G401 (cell line): ENCODE data around the gene SLC11A2. TPM values are rescaled to one million over a fixed set of nuclear protein-coding genes. Genes with fewer than 3 reads are reported as not detected.

Experiments
- DNase-seq: peaks from one replicate; pipeline ENCODE4 v3.0.0-alpha.2; 2015; ENCODE audit warnings: low spot score
- in situ Hi-C: cut with HindIII; loops from 2 replicates; pipeline ENCODE4 v1.10.0; 2016; ENCODE audit warnings: low sequenced_read_pairs, mixed read lengths
- total RNA-seq: library from RNA; depleted of rRNA; stranded (reverse); fragments of >200 nt; shearing (Covaris generic); gene quantifications from 2 replicates; pipeline ENCODE4 v1.2.3, GENCODE V29; 2014

The SLC11A2 gene
- total RNA-seq, 1 experiment from 2014 or later: 37.1 TPM

- in situ Hi-C loops: no loop called here
- no peak for DNase-seq
These were observed 24.4 kb downstream of the SLC11A2 start for GRCh38 chr12:51001799-51002198.

GRCh38 chr12:51000245-51000644, 25.9 kb downstream of the SLC11A2 start:
- no peak for DNase-seq
- in situ Hi-C loops: no loop called here

GRCh38 chr12:50999093-50999492, 27.1 kb downstream of the SLC11A2 start:
- in situ Hi-C loops: no loop called here
- DNase-seq: no peak

GRCh38 chr12:50992819-50993218, 33.4 kb downstream of the SLC11A2 start:
- no peak for DNase-seq
- in situ Hi-C loops: no loop called here

- in situ Hi-C loops: no loop called here
- DNase-seq: no peak
These were observed 34.9 kb downstream of the SLC11A2 start for GRCh38 chr12:50991291-50991690.

GRCh38 chr12:50990791-50991190, 35.4 kb downstream of the SLC11A2 start:
- in situ Hi-C loops: no loop called here
- DNase-seq: no peak

GRCh38 chr12:50990147-50990727, 35.9 kb downstream of the SLC11A2 start:
- in situ Hi-C loops: no loop called here
- no peak for DNase-seq

GRCh38 chr12:50988871-50989270, 37.3 kb downstream of the SLC11A2 start:
- DNase-seq: no peak
- in situ Hi-C loops: no loop called here

GRCh38 chr12:50988051-50988450, 38.1 kb downstream of the SLC11A2 start:
- DNase-seq: no peak
- in situ Hi-C loops: no loop called here

GRCh38 chr12:50986966-50987737, 39.0 kb downstream of the SLC11A2 start:
- in situ Hi-C loops: no loop called here
- DNase-seq: peak; percentile 75

- in situ Hi-C loops: no loop called here
- DNase-seq: no peak
These were observed 40.9 kb downstream of the SLC11A2 start for GRCh38 chr12:50985322-50985721.

GRCh38 chr12:50984586-50985298, 41.4 kb downstream of the SLC11A2 start:
- in situ Hi-C loops: no loop called here
- DNase-seq: no peak

- in situ Hi-C loops: no loop called here
- no peak for DNase-seq
These were observed 44.6 kb downstream of the SLC11A2 start for GRCh38 chr12:50981319-50982239.

- in situ Hi-C loops: no loop called here
- no peak for DNase-seq
These were observed 45.6 kb downstream of the SLC11A2 start for GRCh38 chr12:50980545-50980944.

- in situ Hi-C loops: no loop called here
- DNase-seq: no peak
These were observed 46.7 kb downstream of the SLC11A2 start for GRCh38 chr12:50979369-50980052.

GRCh38 chr12:50971946-50972345, 54.2 kb downstream of the SLC11A2 start:
- in situ Hi-C loops: no loop called here
- no peak for DNase-seq

GRCh38 chr12:50964432-50964831, 61.8 kb downstream of the SLC11A2 start:
- in situ Hi-C loops: no loop called here
- no peak for DNase-seq

GRCh38 chr12:50961708-50962107, 64.5 kb downstream of the SLC11A2 start:
- no peak for DNase-seq
- in situ Hi-C loops: no loop called here

- DNase-seq: no peak
- in situ Hi-C loops: no loop called here
These were observed 66.1 kb downstream of the SLC11A2 start for GRCh38 chr12:50960130-50960529.
